ENCODE data around the gene PPP1R18.
A peak's percentile ranks its signal among the peaks of the same experiment; 100 is the strongest.

Gene PPP1R18

GRCh38 chr6:30686009-30686907 lies at the start of gene PPP1R18:
Gene PPP1R18, minus strand, starts transcription at chr6:30686645. Its CDS starts 627 bp downstream, at chr6:30686018.
- Histone ChIP-seq H2AFZ (peak within 1 kb of the TSS; percentile 98), H3K4me2 (ENCODE audit: low read length) (peak within 1 kb of the TSS; percentile 94), H3K4me1 (peaks cover 3% of the 10 kb centered on the region), H3K27ac (peak within 1 kb of the TSS; percentile 93), H3K9ac (peak within 1 kb of the TSS; percentile 67), H3K27me3 (ENCODE audit: control insufficient read depth, insufficient read depth, low read length) (no peaks in the 10 kb centered on the region), H3K9me3 (ENCODE audit: control insufficient read depth, low read length) (no peaks in the 10 kb centered on the region), H3K4me3 (ENCODE audit: low read depth, low read length) (peak within 1 kb of the TSS; percentile 84), H3K36me3 (ENCODE audit: control insufficient read depth, insufficient read depth, low read length) (no peaks in the 10 kb centered on the region), H3K79me2 (no peaks in the 10 kb centered on the region)
- TF ChIP-seq CTCF (IDR thresholded peaks at IDR 0.05): no peak

- H3K4me2 ChIP-seq (ENCODE audit: low read length): no peak overlapping the region
- H3K79me2 ChIP-seq: peaks cover 5% of the 10 kb centered on the region
- TF ChIP-seq CTCF (IDR thresholded peaks at IDR 0.05): no peak
- H3K36me3 ChIP-seq (ENCODE audit: control insufficient read depth, insufficient read depth, low read length): no peaks in the 10 kb centered on the region
- H3K27me3 ChIP-seq (ENCODE audit: control insufficient read depth, insufficient read depth, low read length): no peaks in the 10 kb centered on the region
- H3K27ac ChIP-seq: no peak overlapping the region
- no peak overlapping the region for H3K4me3 ChIP-seq (ENCODE audit: low read depth, low read length)
- H3K4me1 ChIP-seq: no peaks in the 10 kb centered on the region
- H3K9me3 ChIP-seq (ENCODE audit: control insufficient read depth, low read length): no peaks in the 10 kb centered on the region
- H2AFZ ChIP-seq: no peak overlapping the region
- no peak overlapping the region for H3K9ac ChIP-seq
These were observed 49.3 kb upstream of the PPP1R18 start for GRCh38 chr6:30735668-30736314.

GRCh38 chr6:30732237-30732943 lies 45.9 kb upstream of the PPP1R18 start:
- Histone ChIP-seq H3K4me1 (peaks cover 5% of the 10 kb centered on the region), H3K4me3 (ENCODE audit: low read depth, low read length) (no peak overlapping the region), H3K79me2 (peaks cover 8% of the 10 kb centered on the region), H3K27me3 (ENCODE audit: control insufficient read depth, insufficient read depth, low read length) (no peaks in the 10 kb centered on the region), H3K27ac (no peak overlapping the region), H3K9me3 (ENCODE audit: control insufficient read depth, low read length) (no peaks in the 10 kb centered on the region), H3K9ac (no peak overlapping the region), H3K36me3 (ENCODE audit: control insufficient read depth, insufficient read depth, low read length) (no peaks in the 10 kb centered on the region), H3K4me2 (ENCODE audit: low read length) (no peak overlapping the region), H2AFZ (no peak overlapping the region)
- no peak for TF ChIP-seq CTCF (IDR thresholded peaks at IDR 0.05)

GRCh38 chr6:30730601-30731435 lies 44.4 kb upstream of the PPP1R18 start:
- Histone ChIP-seq H3K27me3 (ENCODE audit: control insufficient read depth, insufficient read depth, low read length) (no peaks in the 10 kb centered on the region), H3K4me1 (peaks cover 5% of the 10 kb centered on the region), H3K36me3 (ENCODE audit: control insufficient read depth, insufficient read depth, low read length) (no peaks in the 10 kb centered on the region), H3K4me2 (ENCODE audit: low read length) (no peak overlapping the region), H2AFZ (peak overlapping the region; percentile 45), H3K9ac (no peak overlapping the region), H3K9me3 (ENCODE audit: control insufficient read depth, low read length) (no peaks in the 10 kb centered on the region), H3K79me2 (peaks cover 8% of the 10 kb centered on the region), H3K27ac (no peak overlapping the region), H3K4me3 (ENCODE audit: low read depth, low read length) (no peak overlapping the region)
- peak; percentile 88 for TF ChIP-seq CTCF (IDR thresholded peaks at IDR 0.05)

All from parathyroid adenoma (tissue), 2 donors.